Heart left ventricle (tissue), 16 donors: ENCODE measurements around the gene SORBS1. TPM values are rescaled to one million over a fixed set of nuclear protein-coding genes. Genes with fewer than 3 reads are reported as not detected.

Experiments
- ATAC-seq, 4 donors: fragments of 200-7000 bp; cut with Tn5 transposase; one replicate each; pipeline ENCODE4 v1.9.1; 2020 to 2022; ENCODE audit warnings: moderate library complexity in 4 of 4, mild to moderate bottlenecking in 3 of 4, moderate number of reproducible peaks in 1 of 4
- DNase-seq, 5 donors: peaks; one replicate each; pipeline ENCODE4 v3.0.0-alpha.2; 2020
- H3K27ac ChIP-seq, 12 donors: fragments of 200-600 bp; sonication (generic) in 4 of 12; one replicate each; pipeline versions ENCODE4 v1.5.0 to v1.8.0; 2016 to 2022; ENCODE audit warnings: mild to moderate bottlenecking in 2 of 12
- H3K27me3 ChIP-seq, 9 donors: fragments of 200-600 bp; sonication (generic) in 2 of 9; one replicate each; pipeline versions ENCODE4 v1.5.1 to v1.8.0; 2016 to 2022; ENCODE audit warnings: mild to moderate bottlenecking in 3 of 9
- H3K36me3 ChIP-seq, 9 donors: fragments of 200-600 bp; sonication (generic) in 2 of 9; one replicate each; pipeline versions ENCODE4 v1.5.0 to v1.8.0; 2018 to 2022; ENCODE audit warnings: mild to moderate bottlenecking in 2 of 9
- H3K4me1 ChIP-seq, 12 donors: fragments of 200-600 bp; sonication (generic) in 4 of 12; one replicate each; pipeline versions ENCODE4 v1.5.0 to v1.8.0; 2016 to 2022; ENCODE audit warnings: mild to moderate bottlenecking in 3 of 12
- H3K4me3 ChIP-seq, 12 donors: fragments of 200-600 bp; sonication (generic) in 4 of 12; one replicate each; pipeline versions ENCODE4 v1.5.0 to v1.8.0; 2017 to 2022; ENCODE audit warnings: mild to moderate bottlenecking in 9 of 12, moderate library complexity in 4 of 12
- H3K9me3 ChIP-seq, 12 donors: fragments of 200-600 bp; sonication (generic) in 4 of 12; one replicate each; pipeline versions ENCODE4 v1.5.0 to v1.8.0; 2016 to 2022; ENCODE audit warnings: mild to moderate bottlenecking in 1 of 12
- CTCF ChIP-seq, 12 donors: fragments of 200-600 bp; sonication (generic) in 4 of 12; IDR thresholded peaks; one replicate each; pipeline versions ENCODE4 v1.5.0 to v1.8.0; 2018 to 2022; ENCODE audit warnings: antibody characterized with exemption in 12 of 12, mild to moderate bottlenecking in 5 of 12
- POLR2A ChIP-seq, 2 donors: fragments of 450-650 bp; IDR thresholded peaks; one replicate each; pipeline ENCODE4 v1.6.1; 2017; ENCODE audit warnings: antibody characterized with exemption in 2 of 2, mild to moderate bottlenecking in 2 of 2, moderate library complexity in 2 of 2
- WGBS, 4 donors: extraction: QIAGEN DNeasy Blood & Tissue Kit in 2 of 4; methylation state at CpG; one replicate each; pipeline versions ENCODE4 v1.1.5 to v1.1.7; 2013 to 2018; 5-methylcytosine and 5-hydroxymethylcytosine counted together
- intact Hi-C, 10 donors: fragments of 100-400 bp; cut with DNase I; formaldehyde crosslinking; loops; one replicate each; pipeline versions ENCODE4 v1.11.1 to v1.14.2; 2022
- polyA plus RNA-seq, 2 donors: library from polyadenylated mRNA; stranded (reverse); fragments of 200-250 nt; gene quantifications; one replicate each; pipeline ENCODE4 v1.2.3, GENCODE V29; 2013
- total RNA-seq, 9 donors: library from RNA; depleted of rRNA in 2 of 9; stranded (reverse); fragments of >200 nt in 2 of 9; fragmentation: NEBNext Ultra II Directional in 3 of 9; extraction: Animal tissue kit (Norgen Biotek cat#: 25700) in 3 of 9; gene quantifications; one replicate each; pipeline versions ENCODE4 v1.1.0 to v1.2.4, GENCODE V29; 2016 to 2023
- donor health status: ischemic (EF 13 %, LVEDD 7.1; RV severe dilation, severe dysfunction).
- donor health status: healthy with polysubstance abuse.
- donor health status: DM: no; HTN: yes; CAD: no.
- donor health status: DM: no; HTN: no; CAD: no.
- donor health status: ischemic (EF 25% LVEDD 6.9; RV normal size, moderate dysfunction).
- donor health status: ischemic (EF 25% LVEDD 5.7; RV mildly dilated, moderate dysfunction).
- donor health status: healthy.
- donor health status: DM: yes; HTN: yes; CAD: no.
- donor health status: ischemic (EF 35%, LVEDD 5.7; RV mildly dilated, moderate dysfunction).
- donor health status: nonischemic (EF 11% LVEDD 7.7; RV severe dilation, severe dysfunction).
- donor health status: DM: yes; HTN: yes; CAD: no.
- donor health status: PGD.
- donor health status: ischemic (EF 29% LVEDD 5.4; RV normal size, mild dysfunction).
- donor health status: nonischemic (EF 23%, LVEDD 6.1; RV moderate dilation, normal function).

The SORBS1 gene
- total and polyA plus RNA-seq, 11 donors = 355 to 1,440 (median 886) TPM

GRCh38 chr10:95346715-95347401 lies 214.3 kb downstream of the SORBS1 start:
- DNase-seq = no peak
- TF ChIP-seq CTCF (IDR thresholded peaks at IDR 0.05) (no peak), POLR2A (IDR thresholded peaks at IDR 0.05) (no peak)
- intact Hi-C loops = loop anchor here in 1 of 10 donors (5.0 kb wide), 1 partner anchor 100 kb away; no protein-coding TSS in a partner anchor
- Histone ChIP-seq H3K4me3 (no peak overlapping the region), H3K27me3 (no peaks in the 10 kb centered on the region), H3K36me3 (peaks cover 0 to 97% (median 77%) of the 10 kb centered on the region in 9 donors), H3K4me1 (peaks cover 0 to 51% (median 20%) of the 10 kb centered on the region in 12 donors), H3K9me3 (no peaks in the 10 kb centered on the region), H3K27ac (peak overlapping the region in 6 of 12 donors; percentile 9 to 64 (median 24))
- WGBS, 4 donors = 67 to 78% (median 73%) methylated on average over 2 of the region's 2 CpGs
- ATAC-seq = peak in 2 of 4 donors; percentile 3 to 16

- H3K27me3 ChIP-seq = no peaks in the 10 kb centered on the region
- peaks cover 0 to 43% (median 11%) of the 10 kb centered on the region in 12 donors for H3K4me1 ChIP-seq
- intact Hi-C loops = no loop called here
- H3K4me3 ChIP-seq = no peak overlapping the region
- peak overlapping the region; percentile 47 to 89 (median 72) for H3K27ac ChIP-seq
- ATAC-seq = peak in 3 of 4 donors; percentile 43 to 84 (median 44)
- peak in 1 of 5 donors; percentile 45 for DNase-seq
- TF ChIP-seq CTCF (IDR thresholded peaks at IDR 0.05) = no peak
- no peak for TF ChIP-seq POLR2A (IDR thresholded peaks at IDR 0.05)
- H3K36me3 ChIP-seq = peaks cover 0 to 97% (median 66%) of the 10 kb centered on the region in 9 donors
- no peaks in the 10 kb centered on the region for H3K9me3 ChIP-seq
- WGBS, 4 donors = 51 to 77% (median 72%) methylated on average over 6 of the region's 6 CpGs
Observed at GRCh38 chr10:95343573-95343972, 217.6 kb downstream of the SORBS1 start.

GRCh38 chr10:95341716-95342130 lies 219.4 kb downstream of the SORBS1 start:
- ATAC-seq (no peak), DNase-seq (no peak)
- Histone ChIP-seq H3K36me3 (peaks cover 0 to 100% (median 75%) of the 10 kb centered on the region in 9 donors), H3K27ac (peak overlapping the region in 3 of 12 donors; percentile 40 to 58 (median 45)), H3K9me3 (no peaks in the 10 kb centered on the region), H3K4me3 (no peak overlapping the region), H3K4me1 (peaks cover 0 to 48% (median 10%) of the 10 kb centered on the region in 12 donors), H3K27me3 (no peaks in the 10 kb centered on the region)
- intact Hi-C loops = no loop called here
- TF ChIP-seq POLR2A (IDR thresholded peaks at IDR 0.05) = no peak
- no peak for TF ChIP-seq CTCF (IDR thresholded peaks at IDR 0.05)
- 76 to 81% (median 78%) methylated on average over 3 of the region's 3 CpGs for WGBS, 4 donors

GRCh38 chr10:95339863-95340262 lies 221.3 kb downstream of the SORBS1 start:
- ATAC-seq = no peak
- WGBS, 4 donors = 96 to 100% (median 97%) methylated on average over 1 of the region's 1 CpG
- no peak for DNase-seq
- no peak overlapping the region for H3K4me3 ChIP-seq
- TF ChIP-seq POLR2A (IDR thresholded peaks at IDR 0.05) (no peak), CTCF (IDR thresholded peaks at IDR 0.05) (no peak)
- intact Hi-C loops = loop anchor here in 3 of 10 donors (5.0 to 10.0 kb wide), 3 partner anchors 48 to 75 kb away; partner anchors contain the start of gene PDLIM1 (in 1 of the 3)
- H3K36me3 ChIP-seq = peaks cover 0 to 100% (median 63%) of the 10 kb centered on the region in 9 donors
- H3K9me3 ChIP-seq = no peaks in the 10 kb centered on the region
- H3K4me1 ChIP-seq = peaks cover 5 to 67% (median 28%) of the 10 kb centered on the region in 12 donors
- no peak overlapping the region for H3K27ac ChIP-seq
- no peaks in the 10 kb centered on the region for H3K27me3 ChIP-seq
